Measurements from ENCODE around the gene HOXB6.

GRCh38 chr17:48643697-48644012, 38.9 kb upstream of the HOXB6 start:
- TF ChIP-seq CTCF (conservative IDR thresholded peaks at IDR 0.05; ENCODE audit: low read length) (no peak), EZH2phosphoT487 (IDR thresholded peaks at IDR 0.05; ENCODE audit: borderline replicate concordance) (no peak)

Data from Loucy (cell line).